ENCODE results near the gene ACER3. TPM values are rescaled to one million over a fixed set of nuclear protein-coding genes. Genes with fewer than 3 reads are reported as not detected.
"Not testable (repeated sequence)": the region's sequence is repeated elsewhere in the genome, so short reads cannot be mapped to it uniquely, and the experiment has no call there.

ACER3 gene
- total RNA-seq = 10 to 100 TPM in 3 of 4 donors, 1 to 10 TPM in 1; 9.3 to 25.7 (median 14.2) TPM

GRCh38 chr11:76860539-76861475, at the start of gene ACER3:
Gene ACER3, plus strand, starts transcription at chr11:76860918. Its CDS starts 59 bp downstream, at chr11:76860977.
- H3K27me3 ChIP-seq = no peaks in the 10 kb centered on the region
- H3K36me3 ChIP-seq = no peaks in the 10 kb centered on the region
- peak within 1 kb of the TSS; percentile 41 to 90 (median 90) for H3K27ac ChIP-seq
- ATAC-seq = peak; percentile 99
- peaks cover 0 to 26% (median 2%) of the 10 kb centered on the region in 3 donors for H3K4me1 ChIP-seq
- H3K4me3 ChIP-seq = peak within 1 kb of the TSS; percentile 50 to 89
- no peak for TF ChIP-seq EP300 (IDR thresholded peaks at IDR 0.05)
- TF ChIP-seq POLR2AphosphoS5 (IDR thresholded peaks at IDR 0.05) = peak; percentile 69
- TF ChIP-seq POLR2A (IDR thresholded peaks at IDR 0.05) = peak; percentile 87 to 91
- TF ChIP-seq, protein P1, sequence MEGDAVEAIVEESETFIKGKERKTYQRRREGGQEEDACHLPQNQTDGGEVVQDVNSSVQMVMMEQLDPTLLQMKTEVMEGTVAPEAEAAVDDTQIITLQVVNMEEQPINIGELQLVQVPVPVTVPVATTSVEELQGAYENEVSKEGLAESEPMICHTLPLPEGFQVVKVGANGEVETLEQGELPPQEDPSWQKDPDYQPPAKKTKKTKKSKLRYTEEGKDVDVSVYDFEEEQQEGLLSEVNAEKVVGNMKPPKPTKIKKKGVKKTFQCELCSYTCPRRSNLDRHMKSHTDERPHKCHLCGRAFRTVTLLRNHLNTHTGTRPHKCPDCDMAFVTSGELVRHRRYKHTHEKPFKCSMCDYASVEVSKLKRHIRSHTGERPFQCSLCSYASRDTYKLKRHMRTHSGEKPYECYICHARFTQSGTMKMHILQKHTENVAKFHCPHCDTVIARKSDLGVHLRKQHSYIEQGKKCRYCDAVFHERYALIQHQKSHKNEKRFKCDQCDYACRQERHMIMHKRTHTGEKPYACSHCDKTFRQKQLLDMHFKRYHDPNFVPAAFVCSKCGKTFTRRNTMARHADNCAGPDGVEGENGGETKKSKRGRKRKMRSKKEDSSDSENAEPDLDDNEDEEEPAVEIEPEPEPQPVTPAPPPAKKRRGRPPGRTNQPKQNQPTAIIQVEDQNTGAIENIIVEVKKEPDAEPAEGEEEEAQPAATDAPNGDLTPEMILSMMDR (IDR thresholded peaks at IDR 0.05) = peak in 3 of 4 experiments; percentile 2 to 36 (median 18)
- no peaks in the 10 kb centered on the region for H3K9me3 ChIP-seq
- 0% methylated on average over 3 to 10 of the region's 73 CpGs for WGBS, 2 donors (ENCODE audit: low coverage in 1 of 2)

DNA sequence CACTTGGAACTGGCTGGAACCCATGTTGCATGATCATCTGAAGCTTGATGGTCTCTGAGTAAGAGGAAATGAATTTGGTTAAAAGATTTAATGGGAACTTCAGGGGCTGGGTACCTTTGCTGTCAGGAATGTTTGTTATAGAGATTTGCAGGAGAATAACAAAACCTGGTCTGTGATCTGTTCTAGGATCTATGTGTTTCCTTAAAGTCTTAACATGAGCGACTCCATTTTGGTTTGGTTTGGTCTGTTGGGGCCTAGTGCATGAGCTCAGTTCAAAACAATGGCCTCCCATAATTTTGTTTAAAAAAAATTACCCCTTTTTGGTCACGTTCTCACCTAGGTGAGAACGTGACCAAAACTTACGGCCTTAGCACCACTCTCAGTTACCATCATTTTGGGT, 49.5 kb upstream of the ACER3 start:
- Histone ChIP-seq H3K27ac (no peak overlapping the region), H3K4me1 (peaks cover 0 to 8% (median 0%) of the 10 kb centered on the region in 3 donors), H3K4me3 (no peak overlapping the region), H3K9me3 (peaks cover 0 to 13% (median 0%) of the 10 kb centered on the region in 3 donors), H3K27me3 (no peaks in the 10 kb centered on the region), H3K36me3 (no peaks in the 10 kb centered on the region)
- WGBS, 2 donors (ENCODE audit: low coverage in 1 of 2) = 89 to 97% methylated on average over 4 of the region's 4 CpGs
- no peak for ATAC-seq
- TF ChIP-seq, protein P1 (IDR thresholded peaks at IDR 0.05) = no peak
- TF ChIP-seq EP300 (IDR thresholded peaks at IDR 0.05) = no peak
- no peak for TF ChIP-seq POLR2AphosphoS5 (IDR thresholded peaks at IDR 0.05)
- TF ChIP-seq POLR2A (IDR thresholded peaks at IDR 0.05) = no peak

- peaks cover 0 to 20% (median 0%) of the 10 kb centered on the region in 3 donors for H3K9me3 ChIP-seq
- no peaks in the 10 kb centered on the region for H3K4me1 ChIP-seq
- H3K27ac ChIP-seq = no peak overlapping the region
- ATAC-seq = no peak
- 74 to 88% methylated on average over 2 of the region's 2 CpGs for WGBS, 2 donors (ENCODE audit: low coverage in 1 of 2)
- no peak for TF ChIP-seq EP300 (IDR thresholded peaks at IDR 0.05)
- no peaks in the 10 kb centered on the region for H3K36me3 ChIP-seq
- H3K27me3 ChIP-seq = no peaks in the 10 kb centered on the region
- H3K4me3 ChIP-seq = no peak overlapping the region
Observed at GRCh38 chr11:76814414-76814813, 46.3 kb upstream of the ACER3 start.

DNA sequence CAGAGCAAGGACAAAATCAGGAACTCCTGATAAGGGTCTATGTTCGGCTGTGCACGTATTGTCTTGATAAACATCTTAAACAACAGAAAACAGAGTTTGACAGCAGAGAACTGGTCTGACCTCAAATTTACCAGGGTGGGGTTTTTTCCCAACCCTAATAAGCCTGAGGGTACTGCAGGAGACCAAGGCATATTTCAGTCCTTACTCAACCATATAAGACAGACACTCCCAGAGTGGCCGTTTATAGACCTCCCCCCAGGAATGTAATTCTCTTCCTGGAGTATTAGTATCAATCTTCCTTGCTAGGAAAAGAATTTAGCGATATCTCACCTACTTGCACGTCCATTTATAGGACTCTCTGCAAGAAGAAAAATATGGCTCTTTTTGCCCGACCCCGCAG, 45.0 kb upstream of the ACER3 start:
- not testable (repeated sequence) for H3K27me3 ChIP-seq, H3K27ac ChIP-seq, ATAC-seq, H3K36me3 ChIP-seq, H3K4me1 ChIP-seq, H3K4me3 ChIP-seq
- 92 to 98% methylated on average over 5 to 7 of the region's 7 CpGs for WGBS, 2 donors (ENCODE audit: low coverage in 1 of 2)
- H3K9me3 ChIP-seq = peaks cover 0 to 20% (median 0%) of the 10 kb centered on the region in 3 donors

DNA sequence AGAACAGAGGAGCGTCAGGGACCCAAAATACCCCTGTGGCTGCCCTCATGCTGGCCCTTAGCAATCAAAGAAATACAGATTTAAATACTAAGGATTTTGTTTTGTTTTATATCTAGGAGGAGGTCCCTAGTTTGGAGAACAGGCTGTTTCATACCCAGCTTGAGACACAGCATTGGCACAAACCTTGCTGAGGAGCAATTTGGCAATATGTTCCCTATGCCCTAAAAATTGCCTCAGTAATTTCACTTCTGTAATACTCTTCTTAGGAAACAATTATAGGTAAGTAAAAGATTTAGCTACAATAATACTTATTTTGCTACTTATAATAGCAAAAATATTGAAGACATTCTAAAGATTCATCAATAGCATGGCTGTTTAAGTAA, 40.5 kb upstream of the ACER3 start:
- WGBS, 2 donors (ENCODE audit: low coverage in 1 of 2) = 100% methylated on average over 1 of the region's 1 CpG; no CpG with 5 or more reads in 1 of the 2 donors
- no peak for ATAC-seq

DNA sequence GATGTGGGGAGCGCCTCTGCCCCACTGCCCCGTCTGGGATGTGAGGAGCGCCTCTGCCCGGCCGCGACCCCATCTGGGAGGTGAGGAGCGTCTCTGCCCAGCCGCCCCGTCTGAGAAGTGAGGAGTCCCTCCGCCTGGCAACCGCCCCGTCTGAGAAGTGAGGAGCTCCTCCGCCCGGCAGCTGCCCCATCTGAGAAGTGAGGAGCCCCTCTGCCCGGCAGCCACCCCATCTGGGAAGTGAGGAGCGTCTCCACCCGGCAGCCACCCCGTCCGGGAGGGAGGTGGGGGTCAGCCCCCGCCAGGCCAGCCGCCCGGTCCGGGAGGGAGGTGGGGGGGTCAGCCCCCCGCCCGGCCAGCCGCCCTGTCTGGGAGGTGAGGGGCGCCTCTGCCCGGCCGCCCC, 39.3 kb upstream of the ACER3 start:
- H3K27me3 ChIP-seq, H3K9me3 ChIP-seq, ATAC-seq, H3K4me1 ChIP-seq, H3K27ac ChIP-seq, H3K4me3 ChIP-seq, H3K36me3 ChIP-seq: not testable (repeated sequence)
- WGBS, 2 donors (ENCODE audit: low coverage in 1 of 2) = no CpG with 5 or more reads among the region's 29 CpGs

More for the DNA sequence above, 40.5 kb upstream of the ACER3 start:
- H3K27ac ChIP-seq = no peak overlapping the region
- H3K4me1 ChIP-seq = no peaks in the 10 kb centered on the region
- H3K9me3 ChIP-seq = peaks cover 0 to 17% (median 0%) of the 10 kb centered on the region in 3 donors
- no peak overlapping the region for H3K4me3 ChIP-seq
- H3K27me3 ChIP-seq = no peaks in the 10 kb centered on the region
- no peaks in the 10 kb centered on the region for H3K36me3 ChIP-seq
- TF ChIP-seq POLR2A (IDR thresholded peaks at IDR 0.05) = no peak

DNA sequence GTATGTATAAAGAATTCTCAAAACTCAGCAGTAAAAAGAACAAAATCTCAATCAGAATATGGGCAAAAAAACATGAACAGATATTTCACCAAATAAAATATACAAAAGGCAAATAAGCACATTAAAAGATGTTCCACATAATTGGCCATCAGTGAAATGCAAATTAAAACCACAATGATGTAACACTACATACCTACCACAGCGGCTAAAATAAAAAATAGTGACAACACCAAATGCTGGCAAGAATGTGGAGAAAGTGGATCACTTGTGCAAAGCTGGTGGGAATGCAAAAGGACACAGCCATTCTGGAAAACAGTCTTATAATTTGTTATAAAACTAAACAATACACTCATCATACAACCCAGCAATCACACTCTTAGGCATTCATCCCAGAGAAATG, 38.3 kb upstream of the ACER3 start:
- H3K27ac ChIP-seq = no peak overlapping the region
- H3K4me1 ChIP-seq = no peaks in the 10 kb centered on the region
- no peak for ATAC-seq
- no peaks in the 10 kb centered on the region for H3K36me3 ChIP-seq
- H3K27me3 ChIP-seq = no peaks in the 10 kb centered on the region
- no peaks in the 10 kb centered on the region for H3K9me3 ChIP-seq
- no peak overlapping the region for H3K4me3 ChIP-seq
- TF ChIP-seq POLR2A (IDR thresholded peaks at IDR 0.05) (no peak), POLR2AphosphoS5 (IDR thresholded peaks at IDR 0.05) (no peak), EP300 (IDR thresholded peaks at IDR 0.05) (no peak)
- TF ChIP-seq, protein P1 (IDR thresholded peaks at IDR 0.05) = no peak
- 78 to 100% methylated on average over 1 of the region's 1 CpG for WGBS, 2 donors (ENCODE audit: low coverage in 1 of 2)

Measured in gastroesophageal sphincter (tissue), 4 donors.